HEK293T (cell line): ENCODE results near the gene RNF114.

Experiments used
- CTCF ChIA-PET: fragments of 350-600 bp; formaldehyde crosslinking; extraction: SDS; loops from one replicate; lab custom pipeline; 2021; ENCODE audit warnings: antibody characterized with exemption, inconsistent platforms; lab: Yijun Ruan, JAX
- POLR2A ChIA-PET: fragments of 350-600 bp; formaldehyde crosslinking; extraction: SDS; loops from one replicate; lab custom pipeline; 2020; ENCODE audit warnings: antibody characterized with exemption, inconsistent platforms; lab: Yijun Ruan, JAX
- DNase-seq: peaks from one replicate; pipeline ENCODE4 v3.0.0; 2012; ENCODE audit warnings: mixed read lengths; ENCODE audit errors: extremely low spot score
- ARNT ChIP-seq: fragments of 450-650 bp; IDR thresholded peaks from 2 replicates; pipeline ENCODE4 v1.6.1; 2017; ENCODE audit warnings: mild to moderate bottlenecking
- BHLHE40 ChIP-seq: fragments of 450-650 bp; IDR thresholded peaks from 2 replicates; pipeline ENCODE4 v1.6.1; 2016; ENCODE audit warnings: mild to moderate bottlenecking, moderate library complexity, borderline replicate concordance
- CTBP1 ChIP-seq: fragments of 450-650 bp; IDR thresholded peaks from 2 replicates; pipeline ENCODE4 v1.6.1; 2016; ENCODE audit warnings: borderline replicate concordance
- ELF4 ChIP-seq: fragments of 450-650 bp; IDR thresholded peaks from 2 replicates; pipeline ENCODE4 v1.6.1; 2017; ENCODE audit warnings: antibody characterized with exemption
- FOXA1 ChIP-seq: fragments of 450-650 bp; IDR thresholded peaks from 2 replicates; pipeline ENCODE4 v1.6.1; 2016; ENCODE audit warnings: mild to moderate bottlenecking
- FOXK2 ChIP-seq: fragments of 450-650 bp; IDR thresholded peaks from 2 replicates; pipeline ENCODE4 v1.6.1; 2016; ENCODE audit warnings: mild to moderate bottlenecking
- FOXM1 ChIP-seq: fragments of 450-650 bp; IDR thresholded peaks from 2 replicates; pipeline ENCODE4 v1.6.1; 2017; ENCODE audit warnings: mild to moderate bottlenecking, borderline replicate concordance
- HDGF ChIP-seq: fragments of 450-650 bp; IDR thresholded peaks from 2 replicates; pipeline ENCODE4 v1.6.1; 2017; ENCODE audit warnings: antibody characterized with exemption, borderline replicate concordance
- L3MBTL2 ChIP-seq: fragments of 450-650 bp; conservative IDR thresholded peaks from 2 replicates; pipeline ENCODE4 v1.6.1; 2016; ENCODE audit warnings: mild to moderate bottlenecking
- LEF1 ChIP-seq: fragments of 450-650 bp; IDR thresholded peaks from 2 replicates; pipeline ENCODE4 v1.6.1; 2017; ENCODE audit warnings: mild to moderate bottlenecking, borderline replicate concordance
- NFRKB ChIP-seq: fragments of 450-650 bp; IDR thresholded peaks from 2 replicates; pipeline ENCODE4 v1.6.1; 2016; ENCODE audit warnings: mild to moderate bottlenecking, moderate library complexity
- PKNOX1 ChIP-seq: fragments of 450-650 bp; IDR thresholded peaks from 2 replicates; pipeline ENCODE4 v1.6.1; 2016
- SP1 ChIP-seq: fragments of 450-650 bp; IDR thresholded peaks from 2 replicates; pipeline ENCODE4 v1.6.1; 2017
- SUZ12 ChIP-seq: fragments of 450-650 bp; IDR thresholded peaks from 2 replicates; pipeline ENCODE4 v1.6.1; 2016; ENCODE audit warnings: mild to moderate bottlenecking
- TARDBP ChIP-seq: fragments of 450-650 bp; IDR thresholded peaks from 2 replicates; pipeline ENCODE4 v1.6.1; 2016
- ZNF384 ChIP-seq: fragments of 450-650 bp; IDR thresholded peaks from 2 replicates; pipeline ENCODE4 v1.6.1; 2016

The RNF114 gene

GRCh38 chr20:49979030-49979832 lies 43.0 kb downstream of the RNF114 start:
- peak; percentile 77 for DNase-seq
- POLR2A ChIA-PET: interaction anchor here (0.7 to 1.4 kb wide), 2 partner anchors 92 to 137 kb away, joined by 6 read pairs; no protein-coding TSS in a partner anchor
- peak; percentile 54; the same call in 1 of the 2 replicates for TF ChIP-seq FOXM1
- TF ChIP-seq L3MBTL2: peak; percentile 93
- no peak for TF ChIP-seq ARNT
- TF ChIP-seq BHLHE40: no peak
- CTCF ChIA-PET: interaction anchor here (0.6 to 3.4 kb wide), 13 partner anchors 10 to 872 kb away, joined by 3 to 78 read pairs (median 4); no protein-coding TSS in a partner anchor

DNA sequence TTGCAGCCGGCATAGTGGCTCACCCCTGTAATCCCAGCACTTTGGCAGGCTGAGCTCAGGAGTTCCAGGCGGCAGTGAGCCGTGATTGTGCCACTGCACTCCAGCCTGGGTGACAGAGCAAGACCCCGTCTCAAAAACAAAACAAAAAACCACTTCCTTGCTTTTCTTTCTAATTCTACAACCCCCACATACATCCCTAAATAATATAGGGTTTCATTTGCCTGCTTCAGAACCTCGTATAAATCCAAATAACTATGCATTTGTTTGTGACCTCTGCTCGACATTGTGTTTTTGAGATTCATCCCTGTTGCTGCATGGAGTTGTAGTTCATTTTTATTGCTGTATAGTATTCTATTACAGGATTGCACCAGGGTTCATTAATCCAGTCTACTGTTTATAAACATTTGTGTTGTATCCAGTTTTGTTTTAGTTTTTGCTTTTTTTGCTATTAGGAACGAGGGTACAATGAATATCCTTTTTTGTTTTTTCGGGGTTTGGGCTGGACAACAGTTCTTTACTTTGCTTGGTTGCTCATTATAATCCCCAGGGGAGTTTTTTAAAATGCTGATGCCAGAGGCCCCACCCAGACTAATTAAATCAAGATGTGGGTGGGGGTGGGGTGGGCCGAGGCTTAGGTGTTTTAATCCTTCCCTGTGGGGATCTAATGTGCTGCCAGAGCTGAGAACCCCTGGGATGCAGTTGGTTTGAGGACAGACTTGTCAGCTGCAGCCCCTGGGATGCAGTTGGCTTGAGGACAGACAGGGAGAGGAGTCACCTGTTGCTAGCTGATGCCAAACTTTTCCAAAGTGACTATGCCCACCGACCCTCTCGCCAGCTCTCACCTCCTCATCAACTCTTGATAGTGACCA lies 44.2 kb downstream of the RNF114 start:
- TF ChIP-seq FOXM1: no peak
- ChIA-PET CTCF (interaction anchor here (0.8 to 3.4 kb wide), 4 partner anchors 10 to 131 kb away, joined by 3 to 78 read pairs (median 4); no protein-coding TSS in a partner anchor), POLR2A (interaction anchor here (0.7 to 1.4 kb wide), 4 partner anchors 28 to 172 kb away, joined by 3 to 6 read pairs (median 4); no protein-coding TSS in a partner anchor)
- no peak for DNase-seq

DNA sequence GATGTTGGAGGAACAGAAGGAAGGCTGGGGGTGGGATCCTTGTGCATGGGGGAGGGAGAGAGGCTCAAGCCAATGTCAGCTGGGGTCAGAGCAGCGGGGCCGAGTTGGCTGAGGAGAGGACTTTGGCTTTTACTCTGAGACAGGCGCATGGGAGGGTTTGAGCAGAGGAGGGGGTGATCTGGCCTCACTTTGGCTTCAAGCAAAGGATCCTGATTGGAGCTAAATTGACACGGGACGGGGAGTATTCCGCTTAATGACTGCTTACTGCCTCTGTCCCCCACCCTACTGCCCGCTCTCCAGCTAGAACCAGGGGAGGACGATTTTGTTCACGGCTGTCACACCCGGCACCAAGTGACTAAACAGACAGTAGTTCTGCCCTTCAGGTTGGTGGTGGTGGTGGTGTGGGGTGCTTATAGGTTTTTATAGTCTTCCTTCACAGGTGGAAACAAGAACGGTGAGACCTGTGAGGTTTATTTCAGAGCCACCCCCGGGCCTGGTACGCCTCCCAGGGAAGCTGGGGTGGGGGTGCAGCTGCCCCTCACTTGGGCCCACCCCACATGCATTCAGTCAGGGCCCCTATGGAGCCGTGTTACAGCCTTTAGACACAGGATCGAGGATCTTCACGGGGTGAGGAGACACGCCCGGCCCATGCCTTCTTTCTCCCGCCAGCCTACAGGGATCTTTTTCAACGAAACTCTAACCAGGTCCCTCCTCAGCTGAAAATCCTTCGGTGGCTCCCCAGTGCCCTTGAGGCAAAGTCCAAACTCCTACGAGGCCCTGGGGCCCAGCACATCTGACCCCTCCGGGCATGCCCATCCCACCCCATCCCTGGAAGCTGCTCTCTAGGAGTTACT lies 45.2 kb downstream of the RNF114 start:
- POLR2A ChIA-PET: interaction anchor here (0.6 to 1.3 kb wide), 4 partner anchors 27 to 671 kb away, joined by 3 read pairs; no protein-coding TSS in a partner anchor
- TF ChIP-seq ELF4: no peak
- CTCF ChIA-PET: interaction anchor here (0.7 to 3.4 kb wide), 5 partner anchors 9 to 105 kb away, joined by 3 to 78 read pairs (median 3); no protein-coding TSS in a partner anchor
- DNase-seq: no peak

DNA sequence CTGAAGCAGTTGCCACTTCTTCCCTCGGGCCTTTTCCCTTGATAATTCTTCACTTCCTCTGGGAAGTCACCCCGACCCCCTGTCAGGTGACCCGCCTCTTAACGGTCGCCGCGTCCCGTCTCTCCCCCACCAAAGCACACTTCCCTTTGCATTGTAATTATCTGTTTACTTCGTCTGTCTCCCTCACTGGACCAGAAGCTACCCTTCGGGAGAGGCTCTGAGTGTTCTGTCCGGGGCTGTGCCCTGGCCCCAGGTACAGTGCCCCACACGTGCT lies 45.8 kb downstream of the RNF114 start:
- POLR2A ChIA-PET: interaction anchor here (1.1 to 1.4 kb wide), 2 partner anchors 88 to 89 kb away, joined by 3 to 6 read pairs; no protein-coding TSS in a partner anchor
- no peak for TF ChIP-seq FOXK2
- no peak for TF ChIP-seq BHLHE40
- no peak for TF ChIP-seq FOXA1
- no peak for TF ChIP-seq LEF1
- TF ChIP-seq SUZ12: no peak
- TF ChIP-seq NFRKB: no peak
- TF ChIP-seq FOXM1: no peak
- TF ChIP-seq SP1: no peak
- no peak for TF ChIP-seq ARNT
- no peak for TF ChIP-seq ZNF384
- TF ChIP-seq TARDBP: no peak
- TF ChIP-seq PKNOX1: no peak
- no peak for TF ChIP-seq CTBP1
- no peak for TF ChIP-seq L3MBTL2
- no peak for TF ChIP-seq HDGF
- no peak for DNase-seq
- CTCF ChIA-PET: interaction anchor here (0.7 to 3.4 kb wide), 4 partner anchors 37 to 104 kb away, joined by 3 to 78 read pairs (median 3); no protein-coding TSS in a partner anchor

DNA sequence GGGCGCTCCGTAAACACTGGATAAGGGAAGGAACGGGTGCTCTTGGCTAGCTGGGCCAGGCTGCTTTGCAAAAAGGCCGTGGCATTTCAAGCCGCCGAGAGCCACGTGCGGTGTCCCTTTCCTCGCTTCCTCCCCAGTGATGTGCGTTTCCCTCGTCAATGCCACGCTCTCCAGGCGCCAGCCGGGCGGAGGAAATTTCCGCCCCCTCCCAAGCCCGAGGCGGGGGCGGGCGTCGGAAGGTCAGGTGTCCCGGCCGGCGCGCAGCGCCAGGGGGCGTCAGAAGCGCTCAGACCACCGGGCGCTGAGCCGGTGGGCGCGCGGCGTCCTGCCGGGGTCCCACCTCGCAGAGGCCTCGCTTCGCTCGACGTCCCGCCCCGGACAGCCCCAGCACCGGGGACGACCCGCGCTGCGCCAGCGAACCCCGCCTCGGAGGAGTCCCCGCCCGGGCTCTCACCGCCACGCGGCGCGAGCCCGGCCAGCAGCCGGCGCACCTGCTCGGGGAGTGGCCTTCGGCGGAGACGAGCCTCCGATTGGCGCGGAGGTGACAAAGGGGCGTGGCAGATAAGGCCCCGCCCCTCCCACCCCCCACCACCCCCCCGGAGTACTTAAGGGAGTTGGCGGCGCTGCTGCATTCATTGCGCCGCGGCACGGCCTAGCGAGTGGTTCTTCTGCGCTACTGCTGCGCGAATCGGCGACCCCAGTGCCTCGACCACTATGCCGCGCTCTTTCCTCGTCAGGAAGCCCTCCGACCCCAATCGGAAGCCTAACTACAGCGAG lies 46.3 kb downstream of the RNF114 start, which contains the start of gene SNAI1:
Gene SNAI1 (plus strand): TSS at position 635 of the 777 bp plus-strand sequence. CDS start 80 bp downstream, at position 715.
- DNase-seq: peak; percentile 98
- POLR2A ChIA-PET: interaction anchor here (0.6 to 1.4 kb wide), 3 partner anchors 51 to 89 kb away, joined by 3 to 6 read pairs (median 3); no protein-coding TSS in a partner anchor
- CTCF ChIA-PET: interaction anchor here (0.7 to 3.4 kb wide), 5 partner anchors 37 to 103 kb away, joined by 3 to 78 read pairs (median 3); no protein-coding TSS in a partner anchor
- TF ChIP-seq L3MBTL2 (peak; percentile 96), FOXM1 (peak; percentile 48; the same call in 1 of the 2 replicates), ELF4 (peak; percentile 61; the same call in 1 of the 2 replicates), ZNF384 (no peak)

GRCh38 chr20:49983123-49983847 lies 47.1 kb downstream of the RNF114 start:
- CTCF ChIA-PET: interaction anchor here (2.3 kb wide), 1 partner anchor 88 kb away, joined by 8 read pairs; no protein-coding TSS in a partner anchor
- TF ChIP-seq SUZ12 (no peak), CTBP1 (no peak), ZNF384 (no peak), ELF4 (no peak), SP1 (no peak), FOXM1 (no peak), LEF1 (no peak), L3MBTL2 (no peak; the same call in none of the 2 replicates), HDGF (no peak), PKNOX1 (no peak), NFRKB (no peak), FOXA1 (no peak), FOXK2 (no peak), ARNT (no peak), BHLHE40 (no peak), TARDBP (no peak)

More at GRCh38 chr20:49983123-49983847, 47.1 kb downstream of the RNF114 start:
- POLR2A ChIA-PET: interaction anchor here (0.6 to 1.4 kb wide), 3 partner anchors 50 to 88 kb away, joined by 3 to 6 read pairs (median 3); no protein-coding TSS in a partner anchor
- DNase-seq: no peak
